ENCODE results near the gene UBE2A.

DNA sequence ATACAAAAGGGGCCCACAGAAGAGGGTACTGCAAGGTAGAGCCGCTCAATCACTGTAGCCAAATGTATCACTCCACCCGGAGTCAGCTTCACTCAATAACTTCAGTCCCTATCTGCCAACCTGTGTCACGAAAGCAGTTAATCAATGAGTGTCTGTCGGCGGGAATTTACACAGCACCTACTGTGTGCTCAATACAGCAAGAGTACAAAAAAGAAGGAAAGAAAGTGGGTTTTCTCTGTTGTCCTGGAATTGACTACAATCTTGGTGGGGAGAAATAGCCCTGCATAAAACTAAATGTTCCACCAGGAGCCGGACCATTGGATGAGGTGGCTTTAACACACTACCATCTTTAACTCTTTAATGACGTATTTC lies 32.6 kb downstream of the UBE2A start:
- TF ChIP-seq, protein P1, sequence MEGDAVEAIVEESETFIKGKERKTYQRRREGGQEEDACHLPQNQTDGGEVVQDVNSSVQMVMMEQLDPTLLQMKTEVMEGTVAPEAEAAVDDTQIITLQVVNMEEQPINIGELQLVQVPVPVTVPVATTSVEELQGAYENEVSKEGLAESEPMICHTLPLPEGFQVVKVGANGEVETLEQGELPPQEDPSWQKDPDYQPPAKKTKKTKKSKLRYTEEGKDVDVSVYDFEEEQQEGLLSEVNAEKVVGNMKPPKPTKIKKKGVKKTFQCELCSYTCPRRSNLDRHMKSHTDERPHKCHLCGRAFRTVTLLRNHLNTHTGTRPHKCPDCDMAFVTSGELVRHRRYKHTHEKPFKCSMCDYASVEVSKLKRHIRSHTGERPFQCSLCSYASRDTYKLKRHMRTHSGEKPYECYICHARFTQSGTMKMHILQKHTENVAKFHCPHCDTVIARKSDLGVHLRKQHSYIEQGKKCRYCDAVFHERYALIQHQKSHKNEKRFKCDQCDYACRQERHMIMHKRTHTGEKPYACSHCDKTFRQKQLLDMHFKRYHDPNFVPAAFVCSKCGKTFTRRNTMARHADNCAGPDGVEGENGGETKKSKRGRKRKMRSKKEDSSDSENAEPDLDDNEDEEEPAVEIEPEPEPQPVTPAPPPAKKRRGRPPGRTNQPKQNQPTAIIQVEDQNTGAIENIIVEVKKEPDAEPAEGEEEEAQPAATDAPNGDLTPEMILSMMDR (IDR thresholded peaks at IDR 0.05; ENCODE audit: extremely low read depth in 1 of 2, insufficient read depth in 1 of 2, low read depth in 1 of 2, low read length in 2 of 2): no peak
- TF ChIP-seq POLR2AphosphoS5 (IDR thresholded peaks at IDR 0.05; ENCODE audit: insufficient read depth, low read depth, low read length) (no peak), EZH2 (IDR thresholded peaks at IDR 0.05; ENCODE audit: borderline replicate concordance, low read depth, low read length, severe bottlenecking) (no peak), POLR2A (IDR thresholded peaks at IDR 0.05; ENCODE audit: low read depth, low read length) (no peak), JUN (IDR thresholded peaks at IDR 0.05; ENCODE audit: borderline replicate concordance, insufficient read depth, insufficient read length, low read depth) (no peak), GATA2 (IDR thresholded peaks at IDR 0.05; ENCODE audit: insufficient read depth, insufficient read length, low read depth, low read length) (no peak)
